ENCODE results near the gene ROPN1B.

ROPN1B gene

DNA sequence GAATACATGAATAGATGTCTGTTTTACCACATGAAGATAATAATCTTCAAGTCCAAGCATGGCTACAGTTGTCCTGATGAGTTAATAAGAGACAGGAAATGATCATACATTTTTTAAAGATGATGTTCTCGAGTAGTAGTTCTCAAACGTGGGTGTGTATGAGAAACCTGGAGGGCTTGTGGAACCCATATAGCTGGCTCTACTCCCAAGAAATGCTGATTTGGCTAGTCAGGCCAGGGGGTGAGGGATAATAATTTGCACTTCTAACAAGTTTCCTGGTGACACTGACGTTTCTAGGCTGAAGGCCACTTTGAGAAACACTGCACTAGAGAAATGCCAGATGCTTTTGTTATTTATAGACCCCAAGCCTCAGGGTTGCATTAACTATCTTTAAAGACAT lies 37.0 kb downstream of the ROPN1B start:
- DNase-seq = no peak

GRCh38 chr3:126008219-126008618 lies 39.2 kb downstream of the ROPN1B start:
- no peak for DNase-seq

GRCh38 chr3:126009181-126009580 lies 40.2 kb downstream of the ROPN1B start:
- DNase-seq = no peak

- no peak for DNase-seq
Measured at GRCh38 chr3:126013751-126014156, 44.8 kb downstream of the ROPN1B start.

- no peak for DNase-seq
Measured at GRCh38 chr3:126014252-126014651, 45.3 kb downstream of the ROPN1B start.

DNA sequence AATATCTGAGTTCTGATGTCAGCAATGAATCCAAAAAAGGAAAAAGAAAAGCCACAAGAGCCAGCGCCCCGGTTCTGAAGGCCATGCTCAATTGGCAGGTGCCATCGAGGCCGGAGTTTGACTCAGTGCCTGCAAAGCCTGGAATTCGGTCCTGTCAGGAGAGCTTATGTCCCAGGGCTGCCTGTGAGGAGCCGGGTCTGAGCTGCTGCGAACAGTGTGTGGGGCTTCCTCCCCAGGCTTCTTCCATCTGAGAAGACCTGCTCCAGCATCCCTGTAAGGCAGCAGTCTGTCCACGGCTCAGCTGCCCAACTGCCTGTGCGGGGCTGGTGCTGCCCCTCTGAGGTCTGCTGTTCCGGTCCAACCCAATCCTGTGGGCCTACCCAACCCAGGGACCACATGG lies 46.1 kb downstream of the ROPN1B start:
- DNase-seq = no peak

DNA sequence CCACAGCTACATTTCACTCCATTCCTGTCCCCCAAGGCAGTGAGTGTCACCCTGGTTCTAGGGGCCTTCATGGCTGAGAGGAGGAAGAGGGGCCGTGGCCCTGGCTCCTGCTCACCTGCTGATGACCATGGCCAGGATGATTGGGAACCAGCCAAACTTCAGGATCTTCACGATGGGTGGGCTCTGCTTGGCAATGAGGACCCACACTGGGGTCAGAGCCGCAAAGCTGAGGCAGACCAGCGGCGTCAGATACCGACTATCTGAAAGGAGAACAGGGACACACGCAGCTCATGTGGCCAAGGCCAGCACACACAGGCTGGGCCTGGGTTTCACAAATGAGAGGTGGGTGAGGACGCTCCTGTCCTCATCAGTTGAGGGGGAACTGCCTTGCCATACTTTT lies 47.6 kb downstream of the ROPN1B start:
- no peak for DNase-seq

DNA sequence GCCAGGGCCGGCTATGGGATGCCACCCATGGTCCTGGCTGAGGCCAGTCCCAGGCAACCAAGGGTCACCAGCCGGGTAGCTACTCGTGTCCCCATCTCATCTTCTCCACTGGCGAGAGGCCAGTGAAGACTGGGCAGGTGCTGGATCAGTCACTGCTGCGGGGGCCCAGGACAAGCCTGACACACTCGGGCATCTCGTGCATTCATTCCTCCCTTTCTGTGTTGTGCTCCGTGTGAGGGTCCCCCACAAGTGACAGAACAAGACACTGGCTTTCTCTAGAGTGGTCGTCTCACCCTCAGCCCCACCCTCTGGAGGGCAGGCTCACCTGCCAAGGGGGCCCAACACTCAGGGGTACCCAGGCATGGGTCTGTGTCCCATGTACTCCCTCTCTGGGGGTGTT lies 48.4 kb downstream of the ROPN1B start:
- DNase-seq = no peak

- DNase-seq = no peak
Measured at GRCh38 chr3:126018545-126018944, 49.6 kb downstream of the ROPN1B start.

- DNase-seq = no peak
Measured at GRCh38 chr3:126018995-126019394, 50.0 kb downstream of the ROPN1B start.

- DNase-seq = no peak
Measured at GRCh38 chr3:126019683-126020082, 50.7 kb downstream of the ROPN1B start.

DNA sequence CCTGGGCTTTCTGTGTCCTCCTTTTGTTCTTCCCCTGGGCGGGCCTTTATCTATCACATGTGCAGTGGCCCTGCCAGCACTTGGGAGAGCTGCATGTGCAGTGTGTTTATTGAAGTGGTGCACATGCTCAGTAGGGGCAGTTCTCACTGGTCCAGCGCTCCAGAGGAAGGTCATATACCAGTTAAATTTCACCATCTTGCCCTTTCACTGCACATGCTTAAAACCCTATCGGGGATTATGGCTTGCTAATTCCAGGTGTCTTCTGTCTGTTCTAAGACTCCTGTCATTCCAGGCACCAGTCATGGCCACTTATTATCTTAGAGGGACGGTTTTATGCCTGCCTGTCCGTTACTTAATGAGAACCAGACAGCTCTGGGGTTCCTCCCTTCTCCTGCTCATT lies 52.2 kb downstream of the ROPN1B start:
- no peak for DNase-seq

- DNase-seq = no peak
Measured at GRCh38 chr3:126021702-126022101, 52.7 kb downstream of the ROPN1B start.

DNA sequence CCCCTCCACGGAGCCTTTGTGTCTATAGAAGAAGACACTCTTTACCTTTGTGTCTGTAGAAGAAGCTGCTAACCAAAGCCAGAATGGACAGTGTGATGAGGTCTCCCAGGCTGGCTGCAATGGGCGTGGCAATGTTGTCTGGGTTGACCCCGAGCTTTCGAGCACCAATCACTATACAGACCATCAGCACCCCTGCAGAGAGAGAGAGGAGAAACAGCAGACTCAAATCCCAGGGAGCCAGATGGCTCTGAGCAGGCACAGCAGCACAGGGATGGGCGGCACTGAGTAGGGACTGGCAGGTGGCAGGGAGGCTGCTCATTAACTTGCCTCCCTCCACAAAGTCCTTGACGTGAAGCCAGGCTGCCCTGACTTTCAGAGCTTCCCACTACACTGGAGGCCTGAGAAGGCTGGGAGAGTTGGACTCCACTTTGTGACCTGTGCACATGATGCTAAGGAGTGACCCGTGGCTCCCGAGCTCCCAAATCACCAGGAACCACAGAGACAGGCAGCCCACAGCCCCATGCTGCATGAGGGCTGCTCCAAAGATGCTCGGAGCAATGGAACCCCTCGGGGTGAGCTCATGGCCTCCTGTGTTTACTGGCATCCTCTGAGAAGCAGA lies 53.9 kb downstream of the ROPN1B start:
- no peak for DNase-seq

DNA sequence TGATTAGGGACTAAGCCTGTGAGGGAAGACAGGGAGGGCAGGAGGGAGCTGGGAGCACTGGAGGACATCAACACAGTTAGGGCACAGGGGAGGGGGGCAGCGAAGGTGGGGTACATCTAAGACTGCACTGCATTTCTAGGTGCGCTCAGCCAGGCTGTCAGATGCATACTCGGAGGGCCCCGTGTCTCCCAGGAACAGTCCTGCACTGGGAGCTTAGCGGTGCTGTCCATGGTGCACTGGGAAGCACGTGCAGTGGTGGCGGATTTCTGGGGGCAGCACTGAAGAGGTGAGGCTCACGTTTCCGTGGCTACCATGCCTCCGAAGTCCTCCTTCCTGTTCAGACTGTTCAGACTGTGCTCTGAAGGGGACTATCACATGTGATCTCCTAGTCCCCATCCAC lies 54.4 kb downstream of the ROPN1B start:
- DNase-seq = no peak

- no peak for DNase-seq
Measured at GRCh38 chr3:126024049-126024854, 55.3 kb downstream of the ROPN1B start.

GRCh38 chr3:126025116-126025729 lies 56.2 kb downstream of the ROPN1B start:
- DNase-seq = no peak

DNA sequence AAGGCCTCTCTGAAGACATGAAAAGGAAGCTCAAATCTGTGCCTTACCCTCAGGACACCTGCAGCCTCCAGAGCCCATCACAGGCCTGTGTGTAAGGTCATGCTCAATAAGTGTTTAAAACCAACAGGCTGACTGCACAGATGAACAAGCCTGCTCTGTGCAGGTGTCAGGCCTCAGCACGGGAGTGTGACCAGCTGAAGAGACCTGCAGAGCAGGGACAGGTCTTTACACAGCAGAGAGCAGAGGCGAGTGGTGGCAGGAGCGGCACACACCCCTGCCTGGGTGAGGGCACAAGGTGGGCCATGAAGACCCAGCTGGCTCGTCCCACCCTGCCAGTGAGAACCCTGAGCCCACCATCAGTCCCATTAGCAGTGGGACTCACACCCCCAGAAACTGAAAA lies 56.9 kb downstream of the ROPN1B start:
- DNase-seq = no peak

GRCh38 chr3:126026277-126026751 lies 57.3 kb downstream of the ROPN1B start:
- no peak for DNase-seq

GRCh38 chr3:126026761-126027160 lies 57.8 kb downstream of the ROPN1B start:
- no peak for DNase-seq

DNA sequence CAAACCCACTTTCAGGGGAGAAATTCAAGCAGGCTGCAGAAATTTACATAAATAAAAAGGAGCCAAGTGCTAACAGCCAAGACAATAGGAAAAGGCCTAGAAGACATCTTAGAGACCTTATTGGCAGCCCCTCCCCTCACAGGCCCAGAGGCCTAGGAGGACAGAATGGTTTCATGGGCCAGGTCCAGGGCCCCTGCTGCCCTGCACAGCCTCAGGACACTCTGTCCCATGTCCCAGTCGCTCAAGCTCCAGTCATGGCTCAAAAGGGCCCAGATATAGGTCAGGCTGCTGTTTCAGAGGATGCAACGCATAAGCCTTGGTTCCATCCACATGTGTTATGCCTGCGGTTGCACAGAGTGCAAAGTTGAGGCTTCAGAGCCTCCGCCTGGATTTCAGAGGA lies 59.1 kb downstream of the ROPN1B start:
- no peak for DNase-seq

DNA sequence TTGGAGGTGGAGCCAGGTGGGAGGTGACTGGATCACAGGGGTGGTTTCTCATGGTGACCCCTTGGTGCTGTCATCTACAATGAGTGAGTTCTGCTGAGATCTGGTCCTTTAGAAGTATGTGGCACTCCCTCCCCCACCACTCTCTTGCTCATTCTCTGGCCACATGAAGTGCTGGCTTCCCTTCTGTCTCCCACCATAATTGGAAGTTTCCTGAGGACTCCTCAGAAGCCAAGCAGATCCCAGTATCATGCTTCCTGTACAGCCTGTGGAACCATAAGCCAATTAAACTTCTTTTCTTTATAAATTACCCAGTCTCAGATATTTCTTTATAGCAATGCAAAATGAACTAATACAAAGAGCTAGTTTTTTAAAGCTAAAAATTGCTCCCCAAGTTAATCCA lies 60.3 kb downstream of the ROPN1B start:
- no peak for DNase-seq

GRCh38 chr3:126030455-126030854 lies 61.5 kb downstream of the ROPN1B start:
- DNase-seq = no peak

DNA sequence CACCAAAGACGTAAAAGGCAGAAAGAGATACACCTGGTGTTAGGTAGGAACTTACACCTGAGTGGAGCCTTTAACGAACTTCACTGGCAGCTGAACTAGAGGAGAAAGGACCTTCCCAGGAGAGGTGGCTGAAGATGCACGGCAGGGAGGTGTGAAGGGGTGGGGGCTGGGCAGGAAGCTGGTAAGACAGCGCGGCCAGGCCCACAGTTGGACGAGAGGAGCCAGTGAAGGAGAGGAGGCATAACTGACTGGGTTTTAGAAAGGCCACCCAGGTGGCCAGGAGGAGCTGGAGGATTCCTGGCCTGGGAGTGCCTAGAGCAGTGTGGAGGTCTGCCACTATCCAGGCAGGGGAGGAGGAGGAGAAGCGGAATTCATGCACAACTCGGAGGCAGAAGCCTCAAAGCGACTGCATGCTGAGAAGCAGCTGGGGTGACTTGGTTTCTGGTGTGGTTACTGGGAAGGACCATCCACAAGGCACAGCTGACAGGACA lies 63.0 kb downstream of the ROPN1B start:
- no peak for DNase-seq

Measured in NCI-H1105 treated with DMSO at 0.1 percent for 48 hours (cell line).